ENCODE results near the gene PLEKHA1.

The PLEKHA1 gene

DNA sequence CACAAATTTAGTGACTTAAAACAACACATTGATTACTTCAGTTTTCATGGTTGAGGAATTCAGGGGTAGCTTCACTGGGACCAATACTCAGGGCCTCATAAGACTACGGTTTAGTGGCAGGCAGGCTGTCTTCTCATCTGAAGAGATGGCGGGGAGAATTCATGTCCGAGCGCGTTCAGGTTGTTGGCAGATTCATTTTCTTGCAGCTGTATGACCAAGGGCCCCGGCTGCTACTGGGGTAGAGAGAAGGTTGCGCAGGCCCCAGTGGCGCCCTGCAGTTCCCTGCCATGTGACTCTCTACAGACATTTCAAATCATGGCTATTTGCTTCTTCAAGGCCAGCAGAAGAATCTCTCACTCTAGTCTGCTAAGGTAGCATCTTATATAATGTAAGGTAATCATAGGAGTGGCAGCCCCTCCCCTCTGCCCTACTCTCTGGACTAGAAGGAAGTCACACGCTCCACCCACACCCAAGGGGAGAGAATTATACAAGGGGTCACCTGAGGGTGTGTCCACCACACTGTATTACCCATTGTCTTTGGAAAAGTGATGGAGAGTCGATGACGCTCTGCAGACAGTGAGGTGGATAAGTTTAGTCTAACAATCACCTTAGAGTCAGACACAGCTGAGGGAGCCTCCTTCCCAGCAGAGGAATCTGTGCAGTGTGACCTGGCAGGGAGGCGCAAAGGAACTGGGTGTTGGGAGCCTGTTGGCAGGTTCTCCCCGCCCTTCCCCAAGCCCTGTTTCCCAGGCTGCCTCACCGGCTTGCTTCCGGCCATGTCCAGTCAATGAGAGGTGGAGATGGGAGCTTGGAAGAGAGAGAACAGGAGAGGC lies 35.7 kb upstream of the PLEKHA1 start:
- Mint-ChIP-seq H3K27ac (no peak overlapping the region), H3K4me3 (no peak overlapping the region), H3K27me3 (peaks cover 12 to 41% of the 10 kb centered on the region in 2 donors), H3K4me1 (ENCODE audit: low read depth in 2 of 2) (peaks cover 3 to 5% of the 10 kb centered on the region in 2 donors), H3K9me3 (no peaks in the 10 kb centered on the region), H3K36me3 (ENCODE audit: insufficient read depth) (peaks cover 2% of the 10 kb centered on the region)
- ATAC-seq (replicated peaks): no peak
- DNase-seq: no peak

DNA sequence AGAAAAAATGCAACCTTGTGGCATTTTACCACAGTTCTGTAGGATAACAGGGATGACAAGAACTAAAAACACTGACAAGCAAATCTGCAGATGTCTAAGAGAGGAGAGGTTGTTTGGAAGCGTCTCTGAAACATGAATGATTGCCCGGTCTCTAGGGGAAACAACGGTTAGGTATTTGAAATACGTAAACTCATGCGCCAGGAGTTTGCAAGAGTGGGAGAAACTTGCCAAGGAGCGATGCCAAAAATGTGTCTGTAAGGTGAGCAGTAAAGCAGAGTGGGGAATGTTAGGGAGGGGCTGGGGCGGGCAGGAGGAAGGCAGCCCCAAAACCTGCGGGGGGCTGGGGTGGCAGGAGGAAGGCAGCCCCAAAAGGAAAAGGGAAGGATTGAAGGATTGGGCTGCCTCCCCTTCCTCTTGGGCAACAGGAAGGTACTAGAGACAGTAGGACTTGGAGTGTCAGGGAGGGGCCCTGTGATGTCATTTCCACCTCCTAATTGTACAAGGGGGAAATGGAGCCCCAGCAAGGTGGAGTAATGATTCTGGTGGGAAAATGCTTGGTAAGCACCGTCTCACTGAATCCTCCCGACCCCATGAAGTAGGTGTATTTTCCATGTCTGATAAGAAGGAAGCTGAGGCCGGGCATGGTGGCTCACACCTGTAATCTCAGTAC lies 33.2 kb upstream of the PLEKHA1 start:
- DNase-seq (no peak), ATAC-seq (replicated peaks) (no peak)
- peaks cover 3 to 5% of the 10 kb centered on the region in 2 donors for H3K4me1 Mint-ChIP-seq (ENCODE audit: low read depth in 2 of 2)
- H3K27ac Mint-ChIP-seq: no peak overlapping the region
- peaks cover 2% of the 10 kb centered on the region for H3K36me3 Mint-ChIP-seq (ENCODE audit: insufficient read depth)
- peaks cover 0 to 24% of the 10 kb centered on the region in 2 donors for H3K27me3 Mint-ChIP-seq
- H3K4me3 Mint-ChIP-seq: no peak overlapping the region
- H3K9me3 Mint-ChIP-seq: no peaks in the 10 kb centered on the region

DNA sequence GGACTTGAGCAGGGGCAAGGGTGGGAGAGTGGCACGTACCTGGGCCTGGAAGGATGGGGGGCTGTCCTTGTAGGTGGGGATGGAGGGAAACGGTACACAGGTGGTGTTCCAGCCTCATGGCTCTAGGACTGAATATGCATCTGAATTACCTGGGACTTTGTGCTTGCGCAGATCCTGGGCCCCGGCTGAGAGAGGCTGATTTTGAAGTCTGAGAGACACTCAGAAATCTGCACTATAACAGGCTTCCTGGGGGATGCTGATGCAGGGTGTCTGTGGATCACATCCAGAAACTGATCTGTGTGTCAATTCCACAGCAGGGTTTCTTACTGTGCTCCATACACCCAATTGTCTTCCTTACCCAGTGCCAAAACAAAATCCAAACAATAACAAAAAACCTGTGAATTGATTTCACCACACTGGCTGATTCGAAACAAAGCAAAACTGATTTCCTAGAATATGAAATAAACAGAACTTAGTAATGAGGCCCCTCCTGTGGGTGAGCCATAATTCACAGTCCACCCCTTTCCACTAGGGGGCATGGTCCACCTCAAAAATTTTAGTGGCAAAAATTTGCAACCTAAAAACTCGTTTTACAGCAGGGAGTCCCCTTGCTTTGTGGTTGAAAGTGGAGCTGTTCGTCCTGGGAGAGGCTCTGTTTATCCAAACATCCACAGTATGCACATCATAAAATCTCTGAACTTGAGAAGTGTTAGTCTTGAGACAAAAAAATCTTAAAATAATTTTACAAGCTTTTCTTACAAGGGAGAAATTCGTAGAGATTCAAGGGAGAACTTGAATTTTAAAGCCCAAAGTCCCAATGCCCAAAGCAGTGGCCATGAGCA lies 32.0 kb upstream of the PLEKHA1 start:
- Mint-ChIP-seq H3K27ac (no peak overlapping the region), H3K36me3 (ENCODE audit: insufficient read depth) (peaks cover 2% of the 10 kb centered on the region), H3K4me3 (no peak overlapping the region), H3K27me3 (peaks cover 0 to 11% of the 10 kb centered on the region in 2 donors), H3K4me1 (ENCODE audit: low read depth in 2 of 2) (peaks cover 3 to 5% of the 10 kb centered on the region in 2 donors), H3K9me3 (no peaks in the 10 kb centered on the region)
- DNase-seq: peak; percentile 62 to 69 (median 63)
- ATAC-seq (replicated peaks): peak; percentile 78

DNA sequence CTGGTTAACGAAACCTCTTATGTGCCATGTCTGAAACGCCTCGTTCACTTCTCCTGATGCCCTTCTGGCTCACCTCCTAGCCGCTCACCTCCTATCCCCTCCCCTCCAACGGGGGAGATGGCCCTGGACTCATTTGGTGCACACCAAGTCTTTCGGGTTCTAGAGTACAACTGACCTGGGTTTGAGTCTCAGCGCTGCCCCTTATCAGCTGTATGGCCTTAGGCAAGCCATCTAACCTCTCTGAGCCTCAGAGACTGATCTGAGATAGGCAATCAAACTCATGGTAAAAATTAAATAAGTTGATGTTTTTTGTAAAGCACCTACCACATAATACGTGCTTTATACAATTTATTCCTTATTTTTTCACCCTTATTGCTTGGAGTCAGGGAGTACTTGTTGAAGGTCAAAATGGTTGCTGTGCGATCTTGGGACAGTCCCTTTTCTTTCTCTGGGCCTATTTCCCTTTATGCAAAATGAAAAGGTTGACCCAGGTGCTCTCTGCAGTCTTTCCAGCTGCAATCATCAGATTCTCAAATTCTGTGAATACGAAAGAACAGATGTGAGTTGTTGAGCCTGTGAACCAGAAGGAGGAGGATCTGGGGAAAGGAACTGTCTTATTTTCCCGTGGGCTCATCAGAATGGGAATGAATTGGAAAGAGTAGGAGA lies 31.2 kb upstream of the PLEKHA1 start:
- no peak overlapping the region for H3K4me3 Mint-ChIP-seq
- no peak for DNase-seq
- peaks cover 2% of the 10 kb centered on the region for H3K36me3 Mint-ChIP-seq (ENCODE audit: insufficient read depth)
- no peak for ATAC-seq (replicated peaks)
- peaks cover 2 to 5% of the 10 kb centered on the region in 2 donors for H3K4me1 Mint-ChIP-seq (ENCODE audit: low read depth in 2 of 2)
- H3K9me3 Mint-ChIP-seq: no peaks in the 10 kb centered on the region
- H3K27me3 Mint-ChIP-seq: peaks cover 0 to 4% of the 10 kb centered on the region in 2 donors
- H3K27ac Mint-ChIP-seq: no peak overlapping the region

DNA sequence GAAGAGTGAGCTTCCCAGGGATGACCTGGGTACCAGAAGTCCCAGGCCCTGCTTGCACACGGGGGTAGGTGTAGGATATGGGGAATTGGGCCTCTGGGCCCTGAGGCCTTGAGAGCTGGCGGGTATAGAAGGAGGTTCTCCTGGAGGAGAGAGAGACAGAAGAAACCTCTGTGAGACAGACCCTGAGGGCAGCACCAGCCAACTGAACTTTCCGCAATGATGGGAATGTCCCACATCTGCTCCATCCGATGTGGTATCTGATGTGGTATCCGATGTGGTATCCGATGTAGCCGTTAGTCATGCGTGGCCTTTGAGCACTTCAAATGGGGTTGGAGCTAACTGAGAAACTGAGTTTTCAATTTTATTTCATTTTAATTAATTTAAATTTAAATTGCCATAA lies 30.6 kb upstream of the PLEKHA1 start:
- peaks cover 2% of the 10 kb centered on the region for H3K36me3 Mint-ChIP-seq (ENCODE audit: insufficient read depth)
- no peak overlapping the region for H3K27ac Mint-ChIP-seq
- peaks cover 4 to 5% of the 10 kb centered on the region in 2 donors for H3K4me1 Mint-ChIP-seq (ENCODE audit: low read depth in 2 of 2)
- no peaks in the 10 kb centered on the region for H3K9me3 Mint-ChIP-seq
- H3K27me3 Mint-ChIP-seq: no peaks in the 10 kb centered on the region
- DNase-seq (no peak), ATAC-seq (replicated peaks) (no peak)
- peak overlapping the region in 1 of 2 donors; percentile 41 for H3K4me3 Mint-ChIP-seq

DNA sequence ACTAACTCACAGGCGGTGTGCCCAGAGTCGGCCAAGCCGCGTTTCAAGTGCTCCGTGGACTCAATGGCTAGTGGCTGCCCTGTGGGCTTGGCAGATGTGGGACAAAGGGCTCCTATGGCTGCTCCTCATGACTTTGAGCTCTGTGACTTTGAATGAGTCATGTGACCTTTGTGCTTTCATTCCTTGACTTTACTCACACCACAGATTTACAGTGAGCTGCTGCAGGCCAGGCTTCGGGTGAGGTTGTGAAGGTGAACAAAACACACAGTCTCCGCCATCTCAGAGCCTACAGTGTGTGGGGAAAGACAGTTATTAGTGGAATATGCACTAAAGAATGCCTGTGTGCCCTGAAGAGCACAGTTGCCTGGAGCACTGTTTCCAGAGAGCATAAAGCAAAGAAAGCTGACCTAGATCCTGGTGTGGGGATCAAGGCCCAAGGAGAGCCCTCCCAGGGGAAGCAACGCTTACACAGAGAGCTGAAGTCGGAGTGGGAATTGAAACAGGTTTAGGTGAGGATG lies 29.7 kb upstream of the PLEKHA1 start:
- no peak for ATAC-seq (replicated peaks)
- H3K4me3 Mint-ChIP-seq: no peak overlapping the region

DNA sequence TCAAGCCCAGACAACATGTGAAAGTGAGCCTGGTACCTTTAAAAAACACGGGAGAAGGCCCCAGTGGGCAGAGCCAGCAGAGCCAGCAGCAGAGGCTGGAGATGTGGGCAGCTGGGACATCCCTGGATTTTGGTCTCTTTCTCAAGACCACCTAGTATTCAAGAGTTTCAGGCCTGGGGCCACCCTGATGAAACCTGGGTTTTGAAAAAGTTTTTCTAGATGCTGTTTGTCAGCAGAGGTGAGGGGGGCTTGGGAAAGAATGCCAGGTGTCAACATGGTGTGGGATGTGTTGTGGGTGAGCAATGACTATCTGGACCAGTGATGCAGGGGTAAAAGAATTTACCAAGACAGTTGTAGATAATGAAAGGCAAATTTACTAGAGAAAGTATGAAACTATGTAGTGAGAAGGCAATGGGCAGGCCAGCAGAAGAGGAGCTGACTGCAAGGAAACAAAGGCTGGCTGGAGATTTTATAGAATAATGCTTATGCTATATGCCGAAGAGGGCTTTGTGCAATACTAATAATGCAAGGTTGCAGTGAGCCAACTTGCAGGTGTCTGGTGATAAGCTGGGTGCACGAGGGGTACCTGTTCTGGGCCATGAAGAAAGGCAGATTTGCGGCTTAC lies 28.1 kb upstream of the PLEKHA1 start:
- Mint-ChIP-seq H3K27me3 (peaks cover 10 to 11% of the 10 kb centered on the region in 2 donors), H3K27ac (peak overlapping the region in 1 of 2 donors; percentile 45), H3K4me3 (no peak overlapping the region), H3K4me1 (ENCODE audit: low read depth in 2 of 2) (peaks cover 4 to 5% of the 10 kb centered on the region in 2 donors), H3K36me3 (ENCODE audit: insufficient read depth) (no peaks in the 10 kb centered on the region), H3K9me3 (no peaks in the 10 kb centered on the region)
- no peak for DNase-seq
- no peak for ATAC-seq (replicated peaks)

More for the DNA sequence above, 29.7 kb upstream of the PLEKHA1 start:
- Mint-ChIP-seq H3K36me3 (ENCODE audit: insufficient read depth) (no peaks in the 10 kb centered on the region), H3K4me1 (ENCODE audit: low read depth in 2 of 2) (peaks cover 4 to 5% of the 10 kb centered on the region in 2 donors), H3K9me3 (no peaks in the 10 kb centered on the region), H3K27me3 (no peaks in the 10 kb centered on the region), H3K27ac (no peak overlapping the region)
- no peak for DNase-seq

DNA sequence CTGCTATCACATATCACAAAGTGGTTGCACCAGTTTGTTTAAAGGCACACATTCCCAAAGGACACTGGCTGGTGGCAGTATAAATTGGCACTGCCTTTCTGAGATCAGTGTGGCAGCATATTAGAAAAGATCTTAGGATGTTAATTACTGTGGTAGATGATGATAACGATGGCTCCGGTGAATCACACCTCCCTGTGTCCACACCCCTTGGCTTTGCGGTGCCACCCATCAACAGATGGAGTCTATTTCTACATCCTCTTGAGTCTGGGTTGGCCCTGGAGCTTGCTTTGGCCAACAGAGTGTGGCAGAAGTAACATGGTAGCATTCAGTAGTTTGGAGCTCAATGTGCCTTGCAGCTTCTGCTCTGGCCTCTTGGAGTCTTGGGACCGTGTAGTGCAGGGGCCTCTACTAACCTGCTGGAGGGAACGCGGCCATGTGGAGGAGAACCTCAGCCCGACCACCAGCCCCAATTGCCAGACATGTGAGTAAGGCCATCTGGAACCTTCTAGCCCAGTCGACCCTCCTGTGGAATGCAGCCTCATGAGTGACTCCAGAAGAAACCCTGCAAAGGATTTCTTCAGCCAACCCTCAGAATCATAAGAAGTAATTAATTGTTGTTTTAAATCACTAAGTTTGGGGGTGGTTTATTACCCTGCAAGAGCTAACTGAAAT lies 27.2 kb upstream of the PLEKHA1 start:
- Mint-ChIP-seq H3K4me3 (no peak overlapping the region), H3K27me3 (peaks cover 11 to 20% of the 10 kb centered on the region in 2 donors), H3K9me3 (no peaks in the 10 kb centered on the region), H3K4me1 (ENCODE audit: low read depth in 2 of 2) (peaks cover 2 to 5% of the 10 kb centered on the region in 2 donors), H3K36me3 (ENCODE audit: insufficient read depth) (no peaks in the 10 kb centered on the region), H3K27ac (peak overlapping the region in 1 of 2 donors; percentile 45)
- DNase-seq (no peak), ATAC-seq (replicated peaks) (no peak)

DNA sequence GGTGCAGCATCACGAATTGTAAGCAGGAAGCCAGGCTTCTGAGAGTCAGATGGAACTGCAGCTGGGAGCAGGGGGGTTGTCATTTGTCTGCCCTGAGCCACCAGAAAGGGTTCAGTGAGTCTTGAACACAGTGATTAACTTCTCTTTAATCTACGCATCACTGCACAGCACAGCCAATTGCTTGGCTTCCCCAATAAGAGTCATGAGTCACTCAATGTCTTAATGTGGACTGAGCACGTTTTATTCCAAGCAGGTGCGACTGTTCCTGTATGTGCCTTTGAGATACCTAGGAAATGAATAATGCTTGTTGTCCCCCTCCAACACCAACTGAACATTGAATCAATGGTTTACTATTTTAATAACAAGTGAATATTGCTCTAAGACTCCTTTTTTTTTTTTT lies 26.0 kb upstream of the PLEKHA1 start:
- Mint-ChIP-seq H3K4me1 (ENCODE audit: low read depth in 2 of 2) (peaks cover 0 to 2% of the 10 kb centered on the region in 2 donors), H3K27me3 (peaks cover 11 to 27% of the 10 kb centered on the region in 2 donors), H3K27ac (no peak overlapping the region), H3K4me3 (no peak overlapping the region), H3K36me3 (ENCODE audit: insufficient read depth) (no peaks in the 10 kb centered on the region), H3K9me3 (no peaks in the 10 kb centered on the region)
- DNase-seq: no peak
- ATAC-seq (replicated peaks): no peak

DNA sequence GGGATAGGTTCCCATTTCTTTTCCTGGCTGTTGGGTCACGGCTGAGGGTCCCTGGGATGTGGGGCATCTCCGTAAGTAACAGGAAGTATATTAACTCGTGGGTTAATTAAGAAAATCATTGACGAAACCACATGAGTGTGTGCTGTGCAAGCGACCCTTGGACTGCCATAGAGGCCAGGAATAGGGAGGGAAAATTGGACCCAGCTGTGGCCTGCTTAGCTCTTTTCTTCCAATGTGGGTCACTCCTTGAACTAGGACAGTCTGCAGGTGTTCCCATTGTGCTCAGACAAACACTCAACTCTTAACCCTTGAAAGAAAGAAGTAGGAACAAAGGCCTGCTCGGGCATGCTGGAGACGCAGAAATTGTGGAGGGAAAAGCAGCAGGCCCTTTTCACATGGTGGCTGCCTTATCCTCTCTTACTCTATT lies 25.6 kb upstream of the PLEKHA1 start:
- peaks cover 0 to 2% of the 10 kb centered on the region in 2 donors for H3K4me1 Mint-ChIP-seq (ENCODE audit: low read depth in 2 of 2)
- no peaks in the 10 kb centered on the region for H3K36me3 Mint-ChIP-seq (ENCODE audit: insufficient read depth)
- DNase-seq: no peak
- ATAC-seq (replicated peaks): no peak
- peaks cover 11 to 31% of the 10 kb centered on the region in 2 donors for H3K27me3 Mint-ChIP-seq
- H3K27ac Mint-ChIP-seq: no peak overlapping the region
- no peaks in the 10 kb centered on the region for H3K9me3 Mint-ChIP-seq
- H3K4me3 Mint-ChIP-seq: no peak overlapping the region

DNA sequence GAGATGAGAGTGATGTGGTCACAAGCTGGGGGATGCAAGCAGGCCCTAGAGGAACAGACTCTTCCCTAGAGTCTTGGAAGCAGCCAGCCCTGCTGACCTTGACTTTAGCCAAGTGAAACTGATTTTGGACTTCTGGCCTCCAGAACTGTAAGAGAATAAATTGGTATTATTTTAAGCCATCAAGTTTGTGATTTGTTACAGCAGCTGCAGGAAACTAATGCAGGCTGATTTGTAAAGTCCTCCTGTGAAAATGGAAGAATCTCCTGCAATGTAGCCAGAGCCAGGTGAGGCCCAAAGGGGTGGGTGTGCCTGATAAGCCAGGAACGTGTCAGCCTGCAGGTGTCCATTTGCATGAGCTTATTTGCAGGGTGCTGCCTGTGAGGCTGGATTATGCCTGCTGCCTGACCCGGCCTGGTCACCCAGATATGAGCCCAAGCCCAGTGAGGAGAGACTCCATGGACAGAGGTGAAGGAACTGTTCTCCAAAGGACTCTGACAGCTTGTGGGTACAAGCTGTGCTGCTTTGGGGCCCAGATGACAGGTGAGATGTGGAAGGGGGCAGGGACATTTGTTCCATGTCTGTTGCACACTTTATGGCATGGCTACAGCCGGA lies 24.6 kb upstream of the PLEKHA1 start:
- ATAC-seq (replicated peaks): no peak
- no peak overlapping the region for H3K27ac Mint-ChIP-seq
- H3K4me3 Mint-ChIP-seq: no peak overlapping the region
- no peaks in the 10 kb centered on the region for H3K9me3 Mint-ChIP-seq
- DNase-seq: no peak
- no peaks in the 10 kb centered on the region for H3K36me3 Mint-ChIP-seq (ENCODE audit: insufficient read depth)
- H3K4me1 Mint-ChIP-seq (ENCODE audit: low read depth in 2 of 2): peaks cover 0 to 2% of the 10 kb centered on the region in 2 donors
- peaks cover 11 to 35% of the 10 kb centered on the region in 2 donors for H3K27me3 Mint-ChIP-seq

DNA sequence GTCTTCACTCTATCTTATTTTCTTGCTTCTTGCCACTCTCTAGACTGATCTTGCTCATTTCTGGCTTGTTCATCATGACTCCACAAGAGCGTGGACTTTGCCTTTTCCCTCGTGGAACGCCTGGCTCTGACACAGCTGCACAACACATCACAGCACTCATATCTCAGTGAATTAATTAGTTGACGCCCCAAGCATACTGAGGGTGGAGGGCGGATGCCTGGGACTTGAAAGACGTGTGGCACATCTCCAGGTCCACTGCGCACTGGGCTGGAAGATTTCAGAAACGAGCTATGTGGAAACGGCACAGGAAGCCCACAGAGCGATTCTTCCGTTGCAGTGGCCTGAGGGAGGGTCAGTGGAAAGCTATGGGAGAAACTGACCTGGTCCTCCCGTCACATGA lies 23.6 kb upstream of the PLEKHA1 start:
- no peaks in the 10 kb centered on the region for H3K36me3 Mint-ChIP-seq (ENCODE audit: insufficient read depth)
- no peak for DNase-seq
- H3K9me3 Mint-ChIP-seq: no peaks in the 10 kb centered on the region
- no peak for ATAC-seq (replicated peaks)
- no peak overlapping the region for H3K4me3 Mint-ChIP-seq
- peak overlapping the region in 1 of 2 donors; percentile 29 for H3K27ac Mint-ChIP-seq
- H3K4me1 Mint-ChIP-seq (ENCODE audit: low read depth in 2 of 2): peaks cover 0 to 2% of the 10 kb centered on the region in 2 donors
- peaks cover 11 to 35% of the 10 kb centered on the region in 2 donors for H3K27me3 Mint-ChIP-seq

Measured in effector memory CD8-positive, alpha-beta T cell (primary cell).